ENCODE results near the gene C10orf143.

C10orf143 gene

DNA sequence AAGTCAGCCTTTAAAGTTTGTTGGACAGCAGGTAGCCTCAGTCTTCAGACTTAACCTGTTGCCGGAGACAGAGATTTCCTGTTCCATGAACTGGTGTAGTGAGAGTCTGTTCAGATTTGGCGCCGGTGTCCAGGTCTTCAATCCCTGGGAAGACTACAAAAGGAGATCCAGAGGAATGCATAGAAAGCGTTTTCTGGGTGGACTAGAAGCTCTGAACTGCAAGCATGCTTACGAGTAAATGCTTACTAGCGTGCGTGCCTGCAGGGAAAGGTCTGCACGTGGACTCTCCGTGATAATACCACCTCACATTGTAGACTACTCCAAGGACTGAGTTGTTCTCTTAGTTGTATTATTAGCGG is 26.4 kb upstream of the C10orf143 start:
- Histone ChIP-seq H2AFZ (peak overlapping the region; percentile 49), H3K79me2 (peaks cover 22% of the 10 kb centered on the region), H3K4me1 (peaks cover 7% of the 10 kb centered on the region), H3K36me3 (ENCODE audit: control insufficient read depth, insufficient read depth, low read length) (no peaks in the 10 kb centered on the region), H3K4me3 (ENCODE audit: low read depth, low read length) (peak overlapping the region; percentile 88), H3K27me3 (ENCODE audit: control insufficient read depth, insufficient read depth, low read length) (no peaks in the 10 kb centered on the region), H3K27ac (no peak overlapping the region), H3K9ac (no peak overlapping the region), H3K4me2 (ENCODE audit: low read length) (peak overlapping the region; percentile 93), H3K9me3 (ENCODE audit: control insufficient read depth, low read length) (no peaks in the 10 kb centered on the region)
- TF ChIP-seq, protein P1, sequence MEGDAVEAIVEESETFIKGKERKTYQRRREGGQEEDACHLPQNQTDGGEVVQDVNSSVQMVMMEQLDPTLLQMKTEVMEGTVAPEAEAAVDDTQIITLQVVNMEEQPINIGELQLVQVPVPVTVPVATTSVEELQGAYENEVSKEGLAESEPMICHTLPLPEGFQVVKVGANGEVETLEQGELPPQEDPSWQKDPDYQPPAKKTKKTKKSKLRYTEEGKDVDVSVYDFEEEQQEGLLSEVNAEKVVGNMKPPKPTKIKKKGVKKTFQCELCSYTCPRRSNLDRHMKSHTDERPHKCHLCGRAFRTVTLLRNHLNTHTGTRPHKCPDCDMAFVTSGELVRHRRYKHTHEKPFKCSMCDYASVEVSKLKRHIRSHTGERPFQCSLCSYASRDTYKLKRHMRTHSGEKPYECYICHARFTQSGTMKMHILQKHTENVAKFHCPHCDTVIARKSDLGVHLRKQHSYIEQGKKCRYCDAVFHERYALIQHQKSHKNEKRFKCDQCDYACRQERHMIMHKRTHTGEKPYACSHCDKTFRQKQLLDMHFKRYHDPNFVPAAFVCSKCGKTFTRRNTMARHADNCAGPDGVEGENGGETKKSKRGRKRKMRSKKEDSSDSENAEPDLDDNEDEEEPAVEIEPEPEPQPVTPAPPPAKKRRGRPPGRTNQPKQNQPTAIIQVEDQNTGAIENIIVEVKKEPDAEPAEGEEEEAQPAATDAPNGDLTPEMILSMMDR (IDR thresholded peaks at IDR 0.05): no peak

DNA sequence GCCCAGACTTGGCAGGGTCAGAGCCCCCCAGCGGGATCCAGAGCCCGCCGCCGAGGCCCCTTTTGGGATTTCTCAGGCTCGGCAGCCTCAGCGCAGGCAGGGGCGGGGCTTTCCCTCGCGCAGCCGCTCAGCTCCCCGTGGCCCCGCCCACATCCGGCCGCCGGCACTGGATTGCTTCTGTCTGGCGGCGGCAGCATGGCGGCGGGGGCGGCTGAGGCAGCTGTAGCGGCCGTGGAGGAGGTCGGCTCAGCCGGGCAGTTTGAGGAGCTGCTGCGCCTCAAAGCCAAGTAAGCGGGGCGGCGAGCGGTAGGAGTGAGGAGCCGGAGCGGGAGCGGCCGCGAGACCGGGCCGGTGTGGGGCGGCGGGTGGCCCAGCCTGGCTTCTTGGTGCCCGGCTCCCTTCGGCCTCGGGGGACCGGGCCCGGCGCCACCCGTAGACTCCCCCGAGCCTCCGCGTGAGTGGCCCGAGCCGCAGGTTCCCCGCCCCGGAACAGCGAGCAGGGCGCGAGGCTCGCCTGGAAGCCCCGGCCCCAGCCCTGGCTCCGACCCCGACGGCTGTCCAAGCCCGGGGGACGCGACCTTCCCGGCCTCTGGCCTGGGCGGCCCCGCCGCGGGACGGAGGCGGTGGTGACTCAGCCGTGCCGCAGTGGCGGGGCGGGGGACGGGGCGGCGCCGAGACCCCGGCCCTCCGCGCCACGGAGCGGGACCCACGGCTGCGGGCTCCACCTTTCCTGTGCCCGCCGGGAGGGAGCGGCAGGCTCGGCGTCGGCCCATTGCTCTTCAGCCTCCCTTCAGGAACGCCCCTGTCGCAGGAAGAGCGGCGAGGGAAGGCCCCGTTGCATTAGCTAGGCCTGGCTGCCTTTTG is 25.8 kb upstream of the C10orf143 start, which contains the start of gene GLRX3:
GLRX3 (plus strand) TSS at position 166 of the 864 bp plus-strand sequence; CDS start at position 196, 30 bp downstream.
- Histone ChIP-seq H3K9ac (peak within 1 kb of the TSS; percentile 4), H3K4me1 (peaks cover 7% of the 10 kb centered on the region), H3K36me3 (ENCODE audit: control insufficient read depth, insufficient read depth, low read length) (no peaks in the 10 kb centered on the region), H2AFZ (peak within 1 kb of the TSS; percentile 99), H3K4me2 (ENCODE audit: low read length) (peak within 1 kb of the TSS; percentile 93), H3K79me2 (peaks cover 22% of the 10 kb centered on the region), H3K9me3 (ENCODE audit: control insufficient read depth, low read length) (no peaks in the 10 kb centered on the region), H3K27ac (peak within 1 kb of the TSS; percentile 21), H3K4me3 (ENCODE audit: low read depth, low read length) (peak within 1 kb of the TSS; percentile 88), H3K27me3 (ENCODE audit: control insufficient read depth, insufficient read depth, low read length) (no peaks in the 10 kb centered on the region)
- TF ChIP-seq, protein P1 (IDR thresholded peaks at IDR 0.05): no peak

DNA sequence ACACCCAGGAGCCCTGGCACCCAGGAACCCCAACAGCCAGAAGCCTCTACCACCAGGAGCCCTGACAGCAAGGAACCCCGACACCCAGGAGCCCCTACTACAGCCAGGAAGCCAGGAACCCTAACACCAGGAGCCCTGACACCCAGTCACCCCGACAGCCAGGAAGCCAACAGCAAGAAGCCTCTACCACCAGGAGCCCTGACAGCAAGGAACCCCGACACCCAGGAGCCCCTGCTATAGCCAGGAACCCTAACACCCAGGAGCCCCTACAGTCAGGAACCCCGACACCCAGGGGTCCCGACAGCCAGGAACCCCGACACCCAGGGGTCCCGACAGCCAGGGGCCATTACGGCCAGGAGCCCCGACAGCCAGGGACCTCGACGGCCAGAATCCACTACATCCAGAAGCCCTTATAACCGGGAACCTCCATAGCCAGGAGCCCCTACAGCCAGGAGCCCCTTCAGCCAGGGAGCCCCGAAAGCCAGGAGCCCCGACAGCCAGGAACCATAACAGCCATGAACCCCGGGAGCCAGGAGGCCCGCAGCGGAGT is 25.1 kb upstream of the C10orf143 start:
- peaks cover 22% of the 10 kb centered on the region for H3K79me2 ChIP-seq
- H3K27ac ChIP-seq: peak overlapping the region; percentile 21
- H2AFZ ChIP-seq: peak overlapping the region; percentile 99
- peak overlapping the region; percentile 93 for H3K4me2 ChIP-seq (ENCODE audit: low read length)
- H3K9me3 ChIP-seq (ENCODE audit: control insufficient read depth, low read length): no peaks in the 10 kb centered on the region
- peak overlapping the region; percentile 4 for H3K9ac ChIP-seq
- no peaks in the 10 kb centered on the region for H3K36me3 ChIP-seq (ENCODE audit: control insufficient read depth, insufficient read depth, low read length)
- TF ChIP-seq, protein P1 (IDR thresholded peaks at IDR 0.05): no peak
- H3K27me3 ChIP-seq (ENCODE audit: control insufficient read depth, insufficient read depth, low read length): no peaks in the 10 kb centered on the region
- peaks cover 7% of the 10 kb centered on the region for H3K4me1 ChIP-seq
- peak overlapping the region; percentile 88 for H3K4me3 ChIP-seq (ENCODE audit: low read depth, low read length)

DNA sequence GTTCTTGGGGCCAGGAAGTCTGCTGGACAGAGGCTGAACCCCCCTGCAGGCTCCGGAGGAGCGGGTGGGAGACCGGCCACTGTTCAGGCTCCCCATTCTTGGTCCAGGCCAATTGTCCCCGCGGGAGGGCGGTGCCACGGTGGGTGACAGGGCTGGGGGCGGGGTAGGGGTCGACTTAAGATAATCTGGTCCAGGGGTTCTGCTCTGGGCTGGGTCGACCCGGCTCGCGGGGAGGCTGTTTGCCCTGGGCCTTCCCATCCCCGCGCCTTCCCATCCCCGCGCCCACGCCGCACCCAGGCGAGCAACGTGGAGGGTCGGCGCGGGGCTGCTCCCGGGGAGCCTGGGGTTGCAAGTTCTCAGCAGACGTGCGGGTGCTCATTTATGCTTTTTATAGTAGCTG is 18.3 kb upstream of the C10orf143 start:
- H3K9me3 ChIP-seq (ENCODE audit: control insufficient read depth, low read length): no peaks in the 10 kb centered on the region
- no peak overlapping the region for H3K9ac ChIP-seq
- no peaks in the 10 kb centered on the region for H3K4me1 ChIP-seq
- no peaks in the 10 kb centered on the region for H3K27me3 ChIP-seq (ENCODE audit: control insufficient read depth, insufficient read depth, low read length)
- no peak overlapping the region for H3K4me2 ChIP-seq (ENCODE audit: low read length)
- no peaks in the 10 kb centered on the region for H3K79me2 ChIP-seq
- no peak overlapping the region for H3K27ac ChIP-seq
- H3K4me3 ChIP-seq (ENCODE audit: low read depth, low read length): no peak overlapping the region
- H2AFZ ChIP-seq: peak overlapping the region; percentile 35
- TF ChIP-seq, protein P1 (IDR thresholded peaks at IDR 0.05): no peak
- no peaks in the 10 kb centered on the region for H3K36me3 ChIP-seq (ENCODE audit: control insufficient read depth, insufficient read depth, low read length)

All from parathyroid adenoma (tissue), 2 donors.